DMS53 treated with DMSO at 0.1 percent for 48 hours (cell line): ENCODE data around the gene HBB.
"Not testable (repeated sequence)": the region's sequence is repeated elsewhere in the genome, so short reads cannot be mapped to it uniquely, and the experiment has no call there.

Experiments used
- DNase-seq: peaks from one replicate; lab custom pipeline; 2025; ENCODE audit not compliant: unreplicated experiment; lab: John Stamatoyannopoulos, UW

Gene HBB

DNA sequence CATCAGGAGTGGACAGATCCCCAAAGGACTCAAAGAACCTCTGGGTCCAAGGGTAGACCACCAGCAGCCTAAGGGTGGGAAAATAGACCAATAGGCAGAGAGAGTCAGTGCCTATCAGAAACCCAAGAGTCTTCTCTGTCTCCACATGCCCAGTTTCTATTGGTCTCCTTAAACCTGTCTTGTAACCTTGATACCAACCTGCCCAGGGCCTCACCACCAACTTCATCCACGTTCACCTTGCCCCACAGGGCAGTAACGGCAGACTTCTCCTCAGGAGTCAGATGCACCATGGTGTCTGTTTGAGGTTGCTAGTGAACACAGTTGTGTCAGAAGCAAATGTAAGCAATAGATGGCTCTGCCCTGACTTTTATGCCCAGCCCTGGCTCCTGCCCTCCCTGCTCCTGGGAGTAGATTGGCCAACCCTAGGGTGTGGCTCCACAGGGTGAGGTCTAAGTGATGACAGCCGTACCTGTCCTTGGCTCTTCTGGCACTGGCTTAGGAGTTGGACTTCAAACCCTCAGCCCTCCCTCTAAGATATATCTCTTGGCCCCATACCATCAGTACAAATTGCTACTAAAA lies at the start of gene HBB:
HBB (minus strand) TSS at position 340 of the 579 bp plus-strand sequence; CDS start at position 290, 50 bp downstream.
- no peak for DNase-seq

DNA sequence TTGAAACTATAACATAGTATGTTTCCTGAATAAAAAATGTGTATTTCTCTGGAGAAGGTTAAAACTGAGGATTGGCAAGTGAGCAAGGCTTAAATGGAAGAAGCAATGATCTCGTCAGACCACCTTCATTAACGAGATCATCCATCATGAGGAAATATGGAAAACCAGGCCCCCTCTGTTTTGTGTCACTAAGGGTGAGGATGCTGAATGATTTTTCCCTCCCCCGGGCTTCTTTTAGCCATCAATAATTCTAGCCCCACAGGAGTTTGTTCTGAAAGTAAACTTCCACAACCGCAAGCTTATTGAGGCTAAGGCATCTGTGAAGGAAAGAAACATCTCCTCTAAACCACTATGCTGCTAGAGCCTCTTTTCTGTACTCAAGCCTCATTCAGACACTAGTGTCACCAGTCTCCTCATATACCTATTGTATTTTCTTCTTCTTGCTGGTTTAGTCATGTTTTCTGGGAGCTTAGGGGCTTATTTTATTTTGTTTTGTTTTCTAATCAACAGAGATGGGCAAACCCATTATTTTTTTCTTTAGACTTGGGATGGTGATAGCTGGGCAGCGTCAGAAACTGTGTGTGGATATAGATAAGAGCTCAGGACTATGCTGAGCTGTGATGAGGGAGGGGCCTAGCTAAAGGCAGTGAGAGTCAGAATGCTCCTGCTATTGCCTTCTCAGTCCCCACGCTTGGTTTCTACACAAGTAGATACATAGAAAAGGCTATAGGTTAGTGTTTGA lies 48.7 kb upstream of the HBB start:
- DNase-seq: no peak

DNA sequence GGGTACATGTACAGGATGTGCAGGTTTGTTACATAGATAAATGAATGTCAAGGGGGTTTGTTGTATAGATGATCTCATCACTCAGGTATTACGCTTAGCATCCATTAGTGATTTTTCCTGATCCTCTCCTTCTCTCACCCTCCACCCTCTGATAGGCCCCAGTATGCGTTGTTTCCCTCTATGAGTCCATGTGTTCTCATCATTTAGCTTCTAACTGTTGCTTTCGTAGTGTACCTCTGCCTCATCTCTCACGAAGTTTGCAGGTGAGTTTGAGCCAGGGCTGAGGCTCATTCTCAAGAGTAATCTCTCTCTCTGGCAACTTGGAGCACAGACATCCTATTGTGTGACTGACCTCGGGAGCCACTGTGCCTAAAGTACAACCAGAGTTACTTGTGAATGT lies 47.5 kb upstream of the HBB start:
- no peak for DNase-seq

DNA sequence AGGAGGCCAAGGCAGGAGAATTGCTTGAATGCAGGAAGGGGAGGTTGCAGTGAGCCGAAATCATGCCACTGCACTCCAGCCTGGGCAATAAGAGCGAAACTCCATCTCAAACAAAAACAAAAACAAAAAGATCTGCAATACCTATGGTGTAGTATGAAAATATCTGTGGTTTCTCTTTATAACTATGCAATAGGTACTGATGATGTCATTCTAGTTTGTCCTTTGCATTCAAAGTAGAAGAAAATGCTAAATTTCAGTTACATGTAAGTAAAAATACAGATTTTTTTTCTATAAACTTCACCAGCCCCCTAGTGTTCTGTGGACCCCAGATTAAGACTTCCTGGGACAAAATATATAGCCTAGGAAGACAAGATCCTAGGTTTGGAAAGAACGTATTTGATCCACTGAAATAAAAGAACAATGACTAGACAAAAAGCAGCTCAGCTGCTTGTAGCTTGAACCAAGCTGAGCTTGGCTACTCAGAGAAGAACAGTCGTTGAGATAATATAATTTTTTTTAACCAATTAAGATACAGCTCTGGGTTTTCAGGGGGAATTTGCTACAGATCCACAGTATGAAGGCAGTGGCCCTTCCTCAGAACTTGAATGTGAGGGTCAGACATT lies 45.6 kb upstream of the HBB start:
- DNase-seq: no peak

DNA sequence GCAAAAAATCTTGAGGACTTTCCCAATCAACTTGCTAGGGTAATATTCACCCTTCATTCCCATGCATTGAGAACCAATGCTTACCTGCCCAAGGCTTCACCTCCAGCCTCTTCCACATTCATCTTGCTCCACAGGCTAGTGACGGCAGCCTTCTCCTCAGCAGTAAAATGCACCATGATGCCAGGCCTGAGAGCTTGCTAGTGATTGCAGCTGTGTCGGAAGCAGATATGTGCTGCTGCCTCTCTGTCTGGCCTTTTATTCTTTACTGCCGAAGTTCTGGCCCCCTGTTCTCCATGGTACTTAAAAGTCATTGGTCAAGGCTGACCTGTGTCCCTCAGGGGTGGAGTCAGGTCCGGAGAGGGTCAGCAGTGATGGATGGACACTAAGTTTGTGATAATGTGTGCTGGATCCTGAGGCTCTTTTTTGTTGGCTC lies 42.9 kb upstream of the HBB start, which contains the start of gene HBE1:
HBE1 (minus strand) TSS at position 231 of the 433 bp plus-strand sequence; CDS start at position 176, 55 bp downstream.
- no peak for DNase-seq

DNA sequence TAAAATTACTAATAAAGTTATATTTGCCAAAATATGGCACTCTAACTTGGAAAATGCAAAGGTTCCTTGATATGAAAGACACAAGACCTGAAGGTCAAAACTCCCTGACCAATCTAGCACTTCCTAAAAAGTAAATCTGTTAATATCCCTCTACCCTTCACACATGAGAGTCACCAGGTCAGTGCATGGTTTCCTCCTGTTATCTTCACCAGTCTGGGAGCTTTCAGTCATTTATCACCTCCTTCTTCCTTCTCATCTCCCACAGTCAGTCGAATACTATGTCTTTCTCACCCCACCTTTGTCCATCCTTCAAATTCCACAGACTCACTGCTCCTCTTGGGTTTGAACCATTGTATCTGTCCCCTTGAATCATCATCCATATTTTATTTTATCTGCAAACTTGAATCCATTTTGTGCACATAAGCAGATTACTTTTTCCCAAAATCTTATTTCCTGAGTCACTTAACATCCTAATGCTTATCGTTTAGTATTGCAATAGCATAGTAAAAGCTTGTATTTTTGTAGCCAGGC lies 40.2 kb upstream of the HBB start:
- no peak for DNase-seq

DNA sequence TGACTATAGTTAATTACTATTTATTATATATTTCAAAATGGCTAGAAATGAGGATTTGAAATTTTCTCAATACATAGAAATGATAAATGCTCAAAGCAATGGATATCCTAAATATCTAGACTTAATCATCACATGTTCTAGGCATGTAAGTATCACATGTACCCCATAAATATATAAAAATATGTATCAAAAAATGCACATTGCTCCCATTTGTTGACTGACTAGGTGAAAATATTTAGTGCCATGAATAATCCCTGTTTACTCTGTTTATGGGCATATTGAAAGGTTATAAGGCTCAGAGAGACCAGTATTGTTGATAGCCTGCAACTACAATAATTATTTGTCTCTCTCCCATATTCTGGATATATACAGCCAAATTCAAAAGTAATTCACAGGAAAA lies 39.7 kb upstream of the HBB start:
- no peak for DNase-seq

DNA sequence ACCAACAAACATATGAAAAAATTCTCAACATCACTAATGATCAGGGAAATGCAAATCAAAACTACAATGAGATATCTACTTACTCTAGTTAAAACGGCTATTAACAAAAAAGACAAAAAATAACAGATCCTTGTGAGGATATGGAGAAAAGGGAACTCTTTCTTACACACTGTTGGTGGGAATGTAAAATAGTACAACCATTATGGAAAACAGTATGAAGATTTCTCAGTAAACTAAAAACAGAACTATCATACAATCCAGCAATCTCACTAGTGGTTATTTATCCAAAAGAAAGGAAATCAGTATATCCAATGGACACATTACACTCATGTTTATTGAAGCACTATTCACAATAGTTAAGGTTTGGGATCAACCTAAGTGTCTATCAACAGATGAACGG lies 39.0 kb upstream of the HBB start:
- DNase-seq: no peak

DNA sequence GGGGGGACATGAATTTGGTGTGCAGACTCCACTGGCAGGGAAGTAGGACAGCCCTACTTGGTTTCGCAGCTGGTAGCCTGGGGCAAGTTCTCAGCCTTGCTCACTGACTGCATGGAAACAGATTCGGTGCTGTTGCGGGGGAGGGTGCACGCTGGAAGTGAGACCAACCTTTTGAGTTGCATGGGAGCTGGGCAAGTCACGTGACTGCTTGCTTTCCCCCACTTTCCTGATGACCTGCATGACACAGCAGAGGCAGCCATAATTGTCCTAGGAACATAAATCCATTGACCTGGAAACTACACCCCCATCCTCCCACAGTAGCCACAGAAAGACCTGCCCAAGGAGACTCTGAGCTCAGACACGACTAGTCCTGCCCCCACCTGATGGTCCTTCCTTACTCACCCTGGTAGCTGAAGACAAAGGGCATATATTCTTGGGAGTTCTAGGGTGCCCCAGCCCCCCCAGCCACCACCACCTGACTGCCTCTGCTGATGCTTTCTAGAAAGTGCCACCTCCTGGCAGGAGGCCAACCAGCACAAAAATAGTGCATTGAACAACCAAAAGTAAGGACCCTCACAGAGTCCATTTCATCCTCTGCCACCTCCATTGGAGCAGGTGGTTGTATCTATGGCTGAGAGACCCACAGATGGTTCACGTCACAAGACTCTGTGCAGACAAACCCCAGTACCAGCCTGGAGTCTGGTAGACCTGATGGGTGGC lies 31.8 kb upstream of the HBB start:
- DNase-seq: no peak

DNA sequence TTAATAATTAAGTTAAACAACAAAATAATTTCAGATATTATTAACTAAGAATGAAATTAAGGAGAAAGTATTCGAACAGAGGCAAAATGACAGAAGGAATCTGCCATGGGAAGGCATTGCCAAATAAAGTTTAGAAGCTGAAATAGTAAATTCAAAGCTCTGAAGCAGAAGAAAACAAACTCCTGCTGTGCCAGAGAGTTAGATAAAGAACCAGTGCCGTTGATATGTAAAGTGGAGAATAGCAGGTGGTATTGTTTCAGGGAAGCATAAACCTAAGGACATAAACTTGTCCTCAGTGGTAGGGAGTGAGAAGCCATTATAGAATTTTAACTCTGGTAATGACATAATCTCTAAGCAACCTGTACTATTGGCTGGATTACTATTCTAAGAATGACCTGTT lies 30.4 kb upstream of the HBB start:
- no peak for DNase-seq

DNA sequence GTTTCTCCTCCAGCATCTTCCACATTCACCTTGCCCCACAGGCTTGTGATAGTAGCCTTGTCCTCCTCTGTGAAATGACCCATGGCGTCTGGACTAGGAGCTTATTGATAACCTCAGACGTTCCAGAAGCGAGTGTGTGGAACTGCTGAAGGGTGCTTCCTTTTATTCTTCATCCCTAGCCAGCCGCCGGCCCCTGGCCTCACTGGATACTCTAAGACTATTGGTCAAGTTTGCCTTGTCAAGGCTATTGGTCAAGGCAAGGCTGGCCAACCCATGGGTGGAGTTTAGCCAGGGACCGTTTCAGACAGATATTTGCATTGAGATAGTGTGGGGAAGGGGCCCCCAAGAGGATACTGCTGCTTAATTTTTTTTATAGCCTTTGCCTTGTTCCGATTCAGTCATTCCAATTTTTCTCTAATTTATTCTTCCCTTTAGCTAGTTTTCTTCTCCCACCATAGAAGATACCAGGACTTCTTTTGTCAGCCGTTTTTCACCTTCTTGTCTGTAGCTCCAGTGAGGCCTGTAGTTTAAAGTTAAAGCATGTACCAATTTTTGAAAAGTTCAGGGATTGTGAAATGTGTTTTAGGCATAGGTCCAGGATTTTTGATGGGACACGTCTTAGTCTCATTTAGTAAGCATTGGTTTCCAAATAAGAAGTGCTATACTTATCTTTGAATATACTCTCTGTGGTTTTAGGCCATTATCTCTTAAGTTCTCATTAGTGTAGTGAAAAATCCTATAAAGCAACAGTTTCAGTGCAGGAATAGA lies 28.0 kb upstream of the HBB start, which contains the start of gene HBG2:
HBG2 (minus strand) TSS at position 136 of the 768 bp plus-strand sequence; CDS start at position 83, 53 bp downstream.
- DNase-seq: not testable (repeated sequence)

DNA sequence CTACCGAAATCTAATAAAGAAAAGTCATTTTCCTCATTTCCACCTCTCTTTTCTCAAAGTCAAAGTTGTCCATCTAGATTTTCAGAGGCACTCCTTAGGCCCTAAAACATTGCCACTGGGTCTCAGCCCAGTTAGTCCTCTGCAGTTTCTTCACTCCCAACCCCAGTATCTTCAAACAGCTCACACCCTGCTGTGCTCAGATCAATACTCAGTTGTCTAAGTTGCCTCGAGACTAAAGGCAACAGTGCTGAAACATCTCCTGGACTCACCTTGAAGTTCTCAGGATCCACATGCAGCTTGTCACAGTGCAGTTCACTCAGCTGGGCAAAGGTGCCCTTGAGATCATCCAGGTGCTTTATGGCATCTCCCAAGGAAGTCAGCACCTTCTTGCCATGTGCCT lies 27.2 kb upstream of the HBB start:
- DNase-seq: not testable (repeated sequence)

DNA sequence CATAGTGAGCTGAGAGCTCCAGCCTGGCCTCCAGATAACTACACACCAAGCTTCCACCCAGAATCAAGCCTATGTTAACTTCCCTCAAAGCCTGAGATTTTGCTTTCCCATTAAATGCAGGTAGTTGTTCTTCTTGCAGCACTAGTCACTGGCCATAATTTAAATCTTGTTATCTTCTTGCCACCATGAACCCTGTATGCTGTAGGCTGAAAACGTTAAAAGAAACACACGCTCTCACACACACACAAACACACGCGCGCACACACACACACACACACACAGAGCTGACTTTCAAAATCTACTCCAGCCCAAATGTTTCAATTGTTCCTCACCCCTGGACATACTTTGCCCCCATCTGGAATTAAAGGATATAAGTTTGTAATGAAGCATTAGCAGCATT lies 26.6 kb upstream of the HBB start:
- not testable (repeated sequence) for DNase-seq

DNA sequence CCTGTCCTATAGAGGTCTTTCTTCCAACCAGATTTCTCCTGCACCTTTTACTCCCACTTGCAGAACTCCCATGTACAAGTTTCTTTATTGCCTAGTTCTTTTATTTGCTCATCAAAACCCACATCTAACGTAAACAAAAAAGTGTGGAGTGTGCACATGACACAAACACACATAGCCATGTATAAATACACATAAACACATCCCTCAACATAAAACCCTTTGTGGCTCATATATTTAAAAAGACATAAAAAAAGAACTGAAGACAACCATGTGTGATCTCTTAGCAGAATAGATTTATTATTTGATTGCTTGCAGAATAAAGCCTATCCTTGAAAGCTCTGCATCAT lies 26.0 kb upstream of the HBB start:
- DNase-seq: no peak

DNA sequence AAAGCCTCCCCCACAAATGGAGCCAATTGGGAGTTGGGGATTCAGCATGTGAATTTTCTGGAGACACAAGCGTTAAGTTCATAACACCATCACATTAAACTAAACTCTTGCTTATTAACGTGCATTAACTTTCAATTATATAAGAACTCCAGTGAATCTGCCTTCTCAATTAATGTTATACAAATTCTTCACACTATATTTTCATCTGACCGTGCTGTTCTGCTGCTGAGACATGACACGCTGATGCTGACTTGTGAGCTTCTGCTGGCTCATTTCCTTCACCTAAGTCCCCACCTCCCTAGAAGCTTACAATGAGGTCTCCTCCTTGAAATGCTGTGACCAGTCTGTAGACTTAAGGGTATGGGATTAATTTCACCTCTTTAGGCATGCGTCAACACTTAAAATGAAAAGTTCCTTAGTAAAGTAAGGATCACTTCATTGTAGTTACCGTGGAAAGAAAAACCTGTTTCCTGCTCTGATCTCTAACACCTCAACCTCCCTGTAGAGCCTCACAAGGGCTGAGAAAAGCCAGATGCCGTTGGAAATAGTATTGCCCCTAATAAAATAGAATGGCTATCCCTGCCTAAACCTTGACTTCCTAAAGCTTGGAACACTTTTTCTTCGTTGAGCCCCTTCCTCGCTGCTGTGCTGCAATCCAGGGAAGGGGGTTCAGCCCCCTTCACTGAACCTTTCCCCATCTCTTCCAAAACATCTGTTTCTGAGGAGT lies 25.5 kb upstream of the HBB start:
- DNase-seq: no peak

DNA sequence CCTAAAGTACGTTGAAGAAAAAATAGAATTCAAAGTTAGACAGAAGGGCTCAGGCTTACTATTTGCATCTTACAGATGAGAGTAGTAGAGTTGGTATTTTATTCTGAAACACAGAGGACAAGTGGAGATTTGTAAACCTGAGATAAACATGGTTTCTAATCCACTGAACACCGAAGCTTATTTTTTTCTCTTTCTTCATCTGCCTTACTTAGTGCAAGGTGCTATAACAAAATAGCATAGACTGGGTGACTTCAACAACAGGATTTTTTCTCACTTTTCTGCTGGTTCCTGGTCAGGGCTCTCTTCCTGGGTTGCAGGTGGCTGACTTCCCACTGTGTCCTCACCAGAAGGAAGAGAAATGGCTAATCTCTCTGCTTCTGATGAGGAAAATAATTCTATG lies 24.9 kb upstream of the HBB start:
- no peak for DNase-seq

DNA sequence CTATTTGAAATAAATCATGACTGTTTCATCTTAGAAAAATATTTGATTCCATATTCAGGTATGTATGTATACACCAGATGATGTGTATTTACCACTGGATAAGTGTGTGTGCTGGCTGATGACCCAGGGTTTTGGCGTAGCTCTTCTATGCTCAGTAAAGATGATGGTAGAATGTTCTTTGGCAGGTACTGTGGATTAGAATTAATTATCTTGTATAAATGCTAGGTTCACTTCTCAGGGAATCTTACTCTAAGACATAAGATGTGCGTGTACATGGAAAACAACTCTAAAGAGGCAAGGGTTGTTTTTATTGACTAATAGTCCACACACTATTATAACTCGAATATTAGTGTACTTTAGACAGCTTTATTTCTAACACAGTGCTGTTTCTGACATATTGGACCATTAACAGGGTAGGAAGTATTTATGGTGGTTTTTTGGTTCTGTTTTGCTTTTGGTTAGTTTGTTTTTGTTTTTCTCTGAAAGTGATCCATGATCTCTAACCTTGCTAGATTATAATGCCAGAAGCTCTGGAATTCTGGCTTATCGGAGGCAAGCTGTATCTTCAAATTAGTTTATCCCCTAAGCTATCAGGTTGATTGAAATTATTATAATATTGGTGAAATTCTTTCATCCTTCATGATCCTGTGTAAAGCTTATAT lies 23.8 kb upstream of the HBB start:
- DNase-seq: no peak

DNA sequence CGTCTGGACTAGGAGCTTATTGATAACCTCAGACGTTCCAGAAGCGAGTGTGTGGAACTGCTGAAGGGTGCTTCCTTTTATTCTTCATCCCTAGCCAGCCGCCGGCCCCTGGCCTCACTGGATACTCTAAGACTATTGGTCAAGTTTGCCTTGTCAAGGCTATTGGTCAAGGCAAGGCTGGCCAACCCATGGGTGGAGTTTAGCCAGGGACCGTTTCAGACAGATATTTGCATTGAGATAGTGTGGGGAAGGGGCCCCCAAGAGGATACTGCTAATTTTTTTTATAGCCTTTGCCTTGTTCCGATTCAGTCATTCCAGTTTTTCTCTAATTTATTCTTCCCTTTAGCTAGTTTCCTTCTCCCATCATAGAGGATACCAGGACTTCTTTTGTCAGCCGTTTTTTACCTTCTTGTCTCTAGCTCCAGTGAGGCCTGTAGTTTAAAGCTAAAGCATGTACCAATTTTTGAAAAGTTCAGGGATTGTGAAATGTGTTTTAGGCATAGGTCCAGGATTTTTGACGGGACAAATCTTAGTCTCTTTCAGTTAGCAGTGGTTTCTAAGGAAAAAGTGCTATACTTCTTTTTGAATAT lies 23.0 kb upstream of the HBB start, which contains the start of gene HBG1:
HBG1 (minus strand) TSS at position 51 of the 590 bp plus-strand sequence. CDS start 53 bp downstream, outside the sequence.
- DNase-seq: not testable (repeated sequence)

DNA sequence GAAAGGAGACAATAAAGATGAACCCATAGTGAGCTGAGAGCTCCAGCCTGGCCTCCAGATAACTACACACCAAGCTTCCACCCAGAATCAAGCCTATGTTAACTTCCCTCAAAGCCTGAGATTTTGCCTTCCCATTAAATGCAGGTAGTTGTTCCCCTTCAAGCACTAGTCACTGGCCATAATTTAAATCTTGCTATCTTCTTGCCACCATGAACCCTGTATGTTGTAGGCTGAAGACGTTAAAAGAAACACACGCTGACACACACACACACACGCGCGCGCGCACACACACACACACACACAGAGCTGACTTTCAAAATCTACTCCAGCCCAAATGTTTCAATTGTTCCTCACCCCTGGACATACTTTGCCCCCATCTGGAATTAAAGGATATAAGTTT lies 21.6 kb upstream of the HBB start:
- not testable (repeated sequence) for DNase-seq
